GM12864 (cell line): ENCODE measurements around the gene FUBP3.

Experiments
- DNase-seq: peaks from one replicate; pipeline ENCODE4 v3.0.0-alpha.2; 2011; ENCODE audit warnings: low read depth
- H3K4me3 ChIP-seq: 2 replicates; pipeline ENCODE4 v1.5.1; 2011; ENCODE audit warnings: mild to moderate bottlenecking, low read depth, low read length, control low read depth
- CTCF ChIP-seq: IDR thresholded peaks from 2 replicates; pipeline ENCODE4 v1.5.1; 2011; ENCODE audit warnings: low read depth, mild to moderate bottlenecking, moderate library complexity, low read length, control low read depth, inconsistent platforms; ENCODE audit errors: missing control alignments

Gene FUBP3

GRCh38 chr9:130589754-130590153 lies 10.4 kb downstream of the FUBP3 start:
- no peak for DNase-seq
- no peak for TF ChIP-seq CTCF

GRCh38 chr9:130590305-130590704 lies 10.9 kb downstream of the FUBP3 start:
- no peak overlapping the region for H3K4me3 ChIP-seq
- TF ChIP-seq CTCF, result no peak
- DNase-seq, result no peak

More at GRCh38 chr9:130589754-130590153, 10.4 kb downstream of the FUBP3 start:
- no peak overlapping the region for H3K4me3 ChIP-seq

GRCh38 chr9:130593020-130593419 lies 13.6 kb downstream of the FUBP3 start:
- no peak for DNase-seq
- TF ChIP-seq CTCF, result no peak

GRCh38 chr9:130597228-130597627 lies 17.9 kb downstream of the FUBP3 start:
- H3K4me3 ChIP-seq, result no peak overlapping the region
- no peak for DNase-seq
- TF ChIP-seq CTCF, result no peak

More at GRCh38 chr9:130593020-130593419, 13.6 kb downstream of the FUBP3 start:
- no peak overlapping the region for H3K4me3 ChIP-seq

- DNase-seq, result no peak
- no peak for TF ChIP-seq CTCF
- H3K4me3 ChIP-seq, result no peak overlapping the region
Observed at GRCh38 chr9:130598188-130598587, 18.8 kb downstream of the FUBP3 start.

GRCh38 chr9:130599625-130600024 lies 20.2 kb downstream of the FUBP3 start:
- no peak for DNase-seq
- no peak overlapping the region for H3K4me3 ChIP-seq
- no peak for TF ChIP-seq CTCF

GRCh38 chr9:130601100-130601499 lies 21.7 kb downstream of the FUBP3 start:
- no peak overlapping the region for H3K4me3 ChIP-seq
- no peak for DNase-seq
- no peak for TF ChIP-seq CTCF
